IPS-15b (cell line): ENCODE results near the gene F2R.

Experiments
- H3K27me3 ChIP-seq: one replicate; pipeline ENCODE4 v1.6.1; 2013; ENCODE audit warnings: low read length; ENCODE audit not compliant: control insufficient read depth, insufficient read depth
- H3K36me3 ChIP-seq: one replicate; pipeline ENCODE4 v1.6.1; 2013; ENCODE audit warnings: low read length; ENCODE audit not compliant: control insufficient read depth, insufficient read depth
- H3K4me1 ChIP-seq: one replicate; pipeline ENCODE4 v1.6.1; 2013; ENCODE audit warnings: mild to moderate bottlenecking, low read length; ENCODE audit not compliant: control insufficient read depth, insufficient read depth
- H3K4me3 ChIP-seq: one replicate; pipeline ENCODE4 v1.5.1; 2013; ENCODE audit warnings: low read depth, low read length
- H3K9ac ChIP-seq: one replicate; pipeline ENCODE4 v1.6.1; 2013; ENCODE audit warnings: low read depth, mild to moderate bottlenecking, low read length
- H3K9me3 ChIP-seq: one replicate; pipeline ENCODE4 v1.6.1; 2013; ENCODE audit warnings: mild to moderate bottlenecking, low read length; ENCODE audit not compliant: control insufficient read depth, insufficient read depth

F2R gene

DNA sequence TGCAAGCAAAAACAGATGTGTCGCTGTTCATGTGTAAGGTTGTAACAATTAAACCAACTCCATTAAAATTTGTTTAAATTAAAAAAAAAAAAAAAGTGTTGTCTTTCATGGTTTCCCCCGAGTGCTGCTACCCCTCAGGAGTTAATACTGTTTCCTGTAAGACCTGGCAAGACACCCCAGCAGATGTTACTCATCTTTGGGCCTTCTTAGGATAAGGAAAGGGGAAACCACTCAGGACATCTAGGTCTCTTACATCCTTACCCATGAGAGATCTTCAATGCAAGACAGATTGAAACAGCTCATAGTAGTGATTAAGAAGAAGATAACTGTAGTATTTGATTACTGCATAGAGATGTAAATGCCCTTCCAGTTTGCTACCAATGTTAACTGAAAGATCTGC lies 33.5 kb upstream of the F2R start:
- Histone ChIP-seq H3K9me3 (no peaks in the 10 kb centered on the region), H3K4me3 (no peak overlapping the region), H3K36me3 (no peaks in the 10 kb centered on the region), H3K27me3 (no peaks in the 10 kb centered on the region), H3K9ac (no peak overlapping the region), H3K4me1 (no peaks in the 10 kb centered on the region)

DNA sequence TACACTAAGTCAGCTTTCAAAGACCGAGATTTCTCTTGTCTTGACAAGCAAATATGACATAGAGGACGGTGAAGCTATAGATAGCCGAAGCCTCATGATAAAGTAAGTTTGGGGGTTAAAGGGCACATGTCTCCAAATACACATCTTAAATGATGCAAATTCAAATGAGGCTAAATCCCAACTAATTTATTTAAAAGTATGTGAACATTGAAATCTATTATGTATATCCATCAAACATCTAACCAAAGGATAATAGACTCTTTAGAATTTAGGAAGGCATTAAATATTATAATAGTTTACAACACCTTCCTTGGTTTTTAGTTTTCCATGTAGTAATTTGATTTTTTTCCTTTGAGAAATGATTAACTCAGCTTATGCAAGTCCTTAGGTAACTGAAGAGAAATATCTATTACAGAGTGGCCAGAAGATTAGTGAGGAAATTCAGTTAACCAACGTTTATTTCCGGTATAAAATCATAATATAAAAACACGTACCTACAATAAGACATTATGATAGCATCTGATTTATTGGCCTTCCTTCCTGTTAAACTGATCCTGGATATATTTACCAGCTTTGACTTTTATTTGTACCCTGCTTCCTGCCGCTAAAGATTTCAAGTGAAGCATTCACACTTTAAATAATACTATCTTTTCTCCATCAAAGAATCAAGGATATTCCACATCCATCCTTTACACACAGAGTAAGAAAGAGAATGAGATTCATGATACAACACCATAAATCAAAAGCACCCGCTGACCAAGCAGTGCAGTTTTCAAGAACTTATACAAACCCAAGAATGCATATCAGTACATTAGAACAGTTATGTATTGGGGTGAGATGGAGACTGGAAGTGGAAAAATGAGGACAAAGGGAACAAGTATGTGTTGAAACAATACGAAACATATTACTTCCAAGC lies 31.9 kb upstream of the F2R start:
- Histone ChIP-seq H3K36me3 (no peaks in the 10 kb centered on the region), H3K27me3 (no peaks in the 10 kb centered on the region)

DNA sequence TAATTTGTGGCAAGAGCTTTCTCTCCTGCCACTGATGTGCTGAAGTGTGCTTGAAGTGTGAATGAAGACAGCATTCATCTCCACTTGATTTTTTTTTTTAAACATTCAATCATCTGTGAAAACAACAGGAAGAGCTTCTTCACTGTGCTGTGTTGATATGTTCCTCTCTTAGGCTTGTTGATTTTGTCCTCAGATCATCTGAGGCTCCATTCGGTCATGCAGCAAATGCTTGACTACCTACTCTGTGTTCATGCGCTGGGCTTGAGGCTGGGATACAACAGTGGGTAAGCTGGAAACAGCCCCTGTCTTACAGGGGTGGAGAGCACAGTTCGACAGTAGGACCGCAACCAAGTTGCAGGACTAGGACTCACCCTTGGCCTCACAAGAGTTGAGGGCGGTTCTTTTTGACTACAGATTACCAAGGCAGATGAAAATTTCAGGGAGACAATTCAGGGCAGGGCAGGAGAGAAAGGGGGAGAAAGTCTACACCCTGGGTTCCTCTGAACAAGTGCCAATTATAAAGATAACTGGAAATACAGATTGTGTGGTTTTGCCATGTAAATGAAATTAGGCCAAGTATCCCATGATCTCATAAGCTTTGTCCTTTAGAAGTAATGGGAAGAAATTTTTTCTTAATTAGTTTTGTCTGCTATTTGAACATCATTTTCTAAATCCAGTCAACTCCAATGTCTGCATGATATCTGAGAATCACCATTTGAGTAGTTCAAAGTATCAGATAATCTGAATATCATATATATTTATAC lies 31.0 kb upstream of the F2R start:
- Histone ChIP-seq H3K4me1 (no peaks in the 10 kb centered on the region), H3K9me3 (no peaks in the 10 kb centered on the region), H3K36me3 (no peaks in the 10 kb centered on the region), H3K4me3 (no peak overlapping the region), H3K27me3 (no peaks in the 10 kb centered on the region), H3K9ac (no peak overlapping the region)

More for the DNA sequence above, 31.9 kb upstream of the F2R start:
- Histone ChIP-seq H3K4me3 (no peak overlapping the region), H3K4me1 (no peaks in the 10 kb centered on the region), H3K9ac (no peak overlapping the region), H3K9me3 (no peaks in the 10 kb centered on the region)

DNA sequence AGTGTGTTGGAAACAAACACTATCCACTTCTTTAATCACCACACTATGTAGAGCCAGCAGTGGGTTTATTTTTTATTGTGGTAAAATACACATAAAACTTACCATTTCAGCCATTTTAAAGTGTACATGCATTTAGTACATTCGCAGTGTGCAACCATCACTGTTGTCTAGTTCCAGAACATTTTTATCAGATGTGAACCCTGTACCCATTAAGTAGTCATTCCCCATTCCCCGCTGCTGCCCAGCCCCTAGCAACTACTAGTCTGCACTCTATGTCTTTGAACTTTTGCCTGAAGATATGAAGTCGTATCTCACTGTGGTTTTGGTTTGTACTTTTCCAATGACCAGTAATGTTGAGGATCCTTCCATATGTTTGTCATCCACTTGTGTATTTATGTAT lies 30.2 kb upstream of the F2R start:
- Histone ChIP-seq H3K4me3 (no peak overlapping the region), H3K4me1 (no peaks in the 10 kb centered on the region), H3K36me3 (no peaks in the 10 kb centered on the region), H3K27me3 (no peaks in the 10 kb centered on the region), H3K9me3 (no peaks in the 10 kb centered on the region), H3K9ac (no peak overlapping the region)

DNA sequence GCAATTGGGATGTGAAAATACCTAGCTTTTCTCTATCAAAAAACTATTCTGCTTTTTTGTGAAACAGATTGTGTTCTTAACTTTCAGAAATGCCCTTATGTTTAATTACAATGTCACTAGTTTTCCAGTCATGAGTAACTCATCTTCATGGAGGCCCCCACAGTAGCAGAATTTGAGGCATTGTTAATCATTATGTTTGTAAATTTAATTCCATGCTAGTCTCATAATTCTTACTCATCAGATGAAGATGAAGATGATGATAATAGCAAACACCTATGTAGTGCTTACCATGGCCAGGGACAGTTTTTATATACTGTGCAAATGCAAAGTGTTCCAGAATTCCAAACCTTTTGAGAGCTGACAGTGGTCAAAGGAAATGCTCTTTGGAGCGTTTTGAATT lies 27.7 kb upstream of the F2R start:
- no peaks in the 10 kb centered on the region for H3K4me1 ChIP-seq
- no peak overlapping the region for H3K9ac ChIP-seq
- no peak overlapping the region for H3K4me3 ChIP-seq
- H3K36me3 ChIP-seq: no peaks in the 10 kb centered on the region
- no peaks in the 10 kb centered on the region for H3K27me3 ChIP-seq
- no peaks in the 10 kb centered on the region for H3K9me3 ChIP-seq

DNA sequence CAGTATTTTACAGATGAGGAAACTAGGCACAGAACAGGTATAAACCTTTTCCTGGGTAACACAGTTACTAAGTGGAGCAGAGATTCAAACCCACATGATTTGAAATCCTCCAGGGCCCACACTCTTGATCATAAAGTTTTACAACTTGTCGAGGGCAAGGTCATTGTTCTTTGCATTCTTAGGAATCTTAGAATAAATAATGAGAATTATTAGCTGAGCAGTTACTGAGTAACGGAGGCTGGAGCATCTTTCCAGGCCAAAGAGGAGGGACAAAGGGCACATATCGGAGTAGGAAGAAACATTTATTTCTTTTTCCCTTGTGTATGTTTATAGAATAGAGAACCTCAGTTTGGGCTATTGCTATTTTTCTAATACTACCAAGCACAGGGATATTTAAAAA lies 27.1 kb upstream of the F2R start:
- H3K9me3 ChIP-seq: no peaks in the 10 kb centered on the region
- H3K4me3 ChIP-seq: no peak overlapping the region
- H3K36me3 ChIP-seq: no peaks in the 10 kb centered on the region
- H3K27me3 ChIP-seq: no peaks in the 10 kb centered on the region
- no peak overlapping the region for H3K9ac ChIP-seq
- H3K4me1 ChIP-seq: no peaks in the 10 kb centered on the region

DNA sequence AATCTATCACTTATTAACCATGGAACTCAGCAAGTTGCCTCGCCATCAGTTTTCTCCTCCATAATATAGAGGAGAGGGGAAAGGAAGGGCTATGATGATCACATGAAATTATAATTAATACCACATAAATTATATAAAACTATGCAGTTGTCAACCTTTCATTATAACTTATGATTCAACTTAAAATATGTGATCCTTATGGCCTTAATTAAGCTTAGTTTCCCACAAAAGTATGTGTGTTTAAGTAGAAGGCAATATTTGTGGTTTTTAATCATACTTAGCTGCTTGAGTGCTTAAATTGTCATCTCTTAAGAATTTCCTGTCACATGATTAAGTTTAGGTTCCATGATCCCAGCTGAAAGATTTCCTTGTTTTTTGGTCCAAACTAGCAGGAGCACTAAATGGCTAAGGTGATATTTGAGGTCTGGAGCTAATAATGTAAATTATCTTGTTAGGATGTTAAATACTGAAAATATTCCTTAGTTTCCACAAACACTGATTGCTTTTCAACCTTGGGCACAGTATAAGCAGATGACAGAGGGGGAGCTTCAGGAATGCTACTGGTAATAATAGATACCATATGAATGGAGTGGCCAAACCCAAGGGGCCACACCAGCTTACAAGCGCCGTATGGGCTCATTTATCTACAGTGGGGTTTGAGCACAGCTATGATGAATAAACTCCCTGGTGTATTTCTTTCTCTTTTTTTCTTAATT lies 26.4 kb upstream of the F2R start:
- Histone ChIP-seq H3K27me3 (no peaks in the 10 kb centered on the region), H3K4me3 (no peak overlapping the region), H3K4me1 (no peaks in the 10 kb centered on the region), H3K36me3 (no peaks in the 10 kb centered on the region), H3K9ac (no peak overlapping the region), H3K9me3 (no peaks in the 10 kb centered on the region)

DNA sequence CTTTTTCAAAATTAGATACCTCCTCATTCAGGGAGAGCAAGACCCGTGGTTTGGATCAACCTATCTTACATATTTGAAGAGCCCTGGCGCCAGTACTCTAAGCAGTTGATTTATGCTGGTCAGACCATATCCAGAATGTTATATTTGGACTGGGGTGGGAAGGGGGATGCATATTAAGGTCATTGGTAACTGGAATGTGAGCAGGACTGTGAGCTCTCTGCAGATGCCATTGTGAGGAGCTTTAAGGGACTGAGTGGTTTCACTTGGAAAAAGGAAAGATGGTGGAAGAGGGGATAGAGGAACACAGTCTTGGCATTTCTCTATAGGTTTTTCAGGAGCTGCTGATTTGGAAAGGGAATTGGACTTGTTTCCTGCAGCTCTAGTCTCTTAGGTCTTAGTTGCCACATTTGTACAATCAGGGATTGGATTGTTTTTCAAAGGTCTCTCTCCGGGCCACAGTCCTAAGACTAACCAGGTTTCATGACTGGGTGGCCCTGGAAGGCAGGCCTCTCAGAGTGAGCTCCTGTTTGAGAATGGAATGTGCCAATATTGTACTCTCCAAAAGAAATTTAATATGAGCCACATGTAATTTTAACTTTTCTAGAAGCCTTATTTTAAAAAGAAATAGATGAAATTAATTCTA lies 25.8 kb upstream of the F2R start:
- Histone ChIP-seq H3K4me1 (no peaks in the 10 kb centered on the region), H3K9ac (no peak overlapping the region), H3K9me3 (no peaks in the 10 kb centered on the region), H3K27me3 (no peaks in the 10 kb centered on the region), H3K4me3 (no peak overlapping the region), H3K36me3 (no peaks in the 10 kb centered on the region)

DNA sequence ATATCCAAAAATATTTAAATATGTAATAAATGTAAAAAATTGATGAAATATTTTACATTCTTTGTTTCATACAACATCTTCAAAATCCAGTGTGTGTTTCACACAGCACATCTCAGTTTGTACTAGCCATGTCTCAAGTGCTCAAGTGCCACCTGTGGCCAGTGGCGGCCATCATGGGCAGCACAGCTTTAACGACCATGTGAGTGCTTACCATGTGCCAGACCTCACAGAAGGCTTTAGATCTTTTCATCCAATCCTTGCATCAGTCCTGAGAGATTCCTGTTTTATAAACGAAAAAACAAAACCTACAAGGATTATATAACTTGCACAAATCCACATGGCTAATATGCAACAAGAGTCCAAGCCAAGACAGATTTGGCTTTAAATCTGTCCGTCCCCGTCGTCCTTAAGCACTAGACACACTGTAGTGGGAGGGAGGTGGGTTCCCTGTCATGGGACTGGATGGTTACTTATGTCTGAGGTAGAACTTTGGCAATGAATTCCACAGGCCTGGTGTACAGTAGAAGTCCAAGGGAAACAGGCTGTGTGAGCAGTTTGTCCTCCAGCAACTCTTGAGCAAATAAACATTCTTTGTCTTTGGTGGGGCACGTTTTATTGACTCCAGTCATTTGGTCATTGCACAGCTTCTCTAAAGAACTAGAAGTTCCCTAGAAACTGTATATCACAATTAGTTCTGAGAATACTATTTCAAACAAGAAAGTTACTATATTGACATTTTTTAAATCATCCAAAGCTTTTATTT lies 25.0 kb upstream of the F2R start:
- Histone ChIP-seq H3K9ac (no peak overlapping the region), H3K4me1 (no peaks in the 10 kb centered on the region), H3K4me3 (no peak overlapping the region), H3K36me3 (no peaks in the 10 kb centered on the region), H3K9me3 (no peaks in the 10 kb centered on the region), H3K27me3 (no peaks in the 10 kb centered on the region)

DNA sequence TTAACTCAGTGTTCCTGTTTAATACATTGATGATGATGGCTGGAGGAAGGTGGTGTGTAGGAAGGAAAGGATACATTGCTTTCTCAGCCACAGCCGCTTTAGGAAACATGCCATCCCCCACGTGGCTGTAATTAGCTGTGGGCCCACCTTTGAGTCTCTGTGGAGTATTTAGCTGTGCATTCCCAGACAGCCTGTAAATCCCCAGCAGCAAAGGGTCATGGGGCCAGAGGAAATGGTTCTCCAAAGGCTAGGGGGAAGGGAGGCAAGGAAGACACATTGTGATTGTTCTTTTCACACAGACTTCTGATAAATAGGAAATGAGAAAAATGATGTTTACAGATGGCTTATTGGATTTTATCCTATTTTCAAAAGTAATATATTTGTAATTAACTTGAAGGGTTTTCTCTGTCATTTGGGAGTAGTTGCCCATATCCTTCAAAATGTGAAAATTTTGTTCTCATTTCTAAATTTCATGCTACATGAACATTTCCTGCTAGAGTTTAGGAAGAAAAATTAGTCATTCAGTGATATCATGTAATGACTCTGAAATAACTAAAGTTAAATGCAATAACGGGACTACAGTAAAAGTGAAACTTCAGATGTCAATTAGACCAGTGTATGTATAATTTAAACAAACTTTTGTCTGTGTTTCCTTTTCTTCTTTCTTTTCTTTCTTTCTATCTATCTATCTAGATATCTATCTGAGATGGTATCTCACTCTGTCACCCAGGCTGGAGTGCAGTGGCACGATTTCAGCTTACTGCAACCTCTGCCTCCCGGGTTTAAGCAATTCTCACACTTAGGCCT lies 24.3 kb upstream of the F2R start:
- no peaks in the 10 kb centered on the region for H3K4me1 ChIP-seq
- H3K27me3 ChIP-seq: no peaks in the 10 kb centered on the region
- H3K9me3 ChIP-seq: no peaks in the 10 kb centered on the region
- H3K9ac ChIP-seq: no peak overlapping the region
- no peak overlapping the region for H3K4me3 ChIP-seq
- no peaks in the 10 kb centered on the region for H3K36me3 ChIP-seq
